HL-60/S4 treated with retinoic acid at 250 ng/mL for 4 days and 3 days (cell line): ENCODE results near the gene TAF3.

Experiments
- in situ Hi-C: fragments of 300-500 bp; cut with MboI; formaldehyde crosslinking; loops from 2 replicates; pipeline ENCODE4 v1.7.0; 2022; ENCODE audit warnings: low sequenced_read_pairs

TAF3 gene

GRCh38 chr10:7962592-7962991, 144.3 kb downstream of the TAF3 start:
- in situ Hi-C loops = no loop called here

GRCh38 chr10:7965457-7965856, 147.2 kb downstream of the TAF3 start:
- in situ Hi-C loops = no loop called here

- in situ Hi-C loops = no loop called here
These were observed 148.7 kb downstream of the TAF3 start for GRCh38 chr10:7967035-7967434.

GRCh38 chr10:7968510-7969112, 150.3 kb downstream of the TAF3 start:
- in situ Hi-C loops = no loop called here

- in situ Hi-C loops = no loop called here
These were observed 151.3 kb downstream of the TAF3 start for GRCh38 chr10:7969623-7970022.

GRCh38 chr10:7971949-7972348, 153.6 kb downstream of the TAF3 start:
- in situ Hi-C loops = no loop called here

- in situ Hi-C loops = no loop called here
These were observed 154.1 kb downstream of the TAF3 start for GRCh38 chr10:7972367-7972766.

- in situ Hi-C loops = no loop called here
These were observed 161.9 kb downstream of the TAF3 start for GRCh38 chr10:7980196-7980595.

- in situ Hi-C loops = no loop called here
These were observed 164.4 kb downstream of the TAF3 start for GRCh38 chr10:7982727-7983126.

GRCh38 chr10:7984325-7984724, 166.0 kb downstream of the TAF3 start:
- in situ Hi-C loops = no loop called here

- in situ Hi-C loops = no loop called here
These were observed 166.6 kb downstream of the TAF3 start for GRCh38 chr10:7984896-7985295.

GRCh38 chr10:7986851-7987250, 168.5 kb downstream of the TAF3 start:
- in situ Hi-C loops = no loop called here

- in situ Hi-C loops = no loop called here
These were observed 170.7 kb downstream of the TAF3 start for GRCh38 chr10:7988989-7989388.

GRCh38 chr10:7998831-7999230, 180.5 kb downstream of the TAF3 start:
- in situ Hi-C loops = no loop called here

- in situ Hi-C loops = no loop called here
These were observed 186.2 kb downstream of the TAF3 start for GRCh38 chr10:8004469-8005000.

- in situ Hi-C loops = no loop called here
These were observed 188.1 kb downstream of the TAF3 start for GRCh38 chr10:8006274-8006999.

- in situ Hi-C loops = no loop called here
These were observed 190.7 kb downstream of the TAF3 start for GRCh38 chr10:8009031-8009430.

GRCh38 chr10:8013006-8013405, 194.7 kb downstream of the TAF3 start:
- in situ Hi-C loops = no loop called here

- in situ Hi-C loops = no loop called here
These were observed 195.3 kb downstream of the TAF3 start for GRCh38 chr10:8013619-8014018.

- in situ Hi-C loops = no loop called here
These were observed 196.3 kb downstream of the TAF3 start for GRCh38 chr10:8014649-8015048.

GRCh38 chr10:8017277-8017676, 199.0 kb downstream of the TAF3 start:
- in situ Hi-C loops = no loop called here

GRCh38 chr10:8023321-8023720, 205.0 kb downstream of the TAF3 start:
- in situ Hi-C loops = no loop called here
